NCI-H69 (cell line): ENCODE results near the gene RELCH.

Source experiments
- DNase-seq: peaks from one replicate; lab custom pipeline; 2025; lab: John Stamatoyannopoulos, UW

The RELCH gene

GRCh38 chr18:62341473-62341872, 154.4 kb downstream of the RELCH start:
- peak; percentile 94 for DNase-seq

- DNase-seq = no peak
Measured at GRCh38 chr18:62342884-62343283, 155.8 kb downstream of the RELCH start.

DNA sequence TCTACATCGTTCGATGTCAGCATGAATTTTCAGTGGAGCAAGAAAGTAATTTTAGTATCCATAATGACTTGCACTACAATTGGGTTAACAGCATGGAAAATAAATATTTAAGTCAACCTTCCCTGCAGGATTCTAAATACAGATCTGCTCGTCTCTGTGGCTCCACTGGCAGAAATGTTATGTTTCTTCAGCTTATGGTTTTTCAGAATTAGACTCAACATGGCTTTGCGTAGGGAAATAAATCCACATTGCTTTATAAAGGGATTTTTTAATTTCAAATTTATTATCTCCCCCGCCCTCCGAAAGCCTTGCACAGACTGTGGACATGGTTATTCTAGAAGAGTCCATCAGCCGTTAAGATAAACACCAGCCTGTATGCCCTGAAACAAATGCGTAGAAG, 156.3 kb downstream of the RELCH start:
- no peak for DNase-seq

GRCh38 chr18:62345909-62346308, 158.9 kb downstream of the RELCH start:
- DNase-seq = no peak

- DNase-seq = peak; percentile 75
Measured at GRCh38 chr18:62346333-62347088, 159.5 kb downstream of the RELCH start.

- DNase-seq = no peak
Measured at GRCh38 chr18:62347089-62347506, 160.0 kb downstream of the RELCH start.

- DNase-seq = no peak
Measured at GRCh38 chr18:62348474-62348873, 161.4 kb downstream of the RELCH start.

DNA sequence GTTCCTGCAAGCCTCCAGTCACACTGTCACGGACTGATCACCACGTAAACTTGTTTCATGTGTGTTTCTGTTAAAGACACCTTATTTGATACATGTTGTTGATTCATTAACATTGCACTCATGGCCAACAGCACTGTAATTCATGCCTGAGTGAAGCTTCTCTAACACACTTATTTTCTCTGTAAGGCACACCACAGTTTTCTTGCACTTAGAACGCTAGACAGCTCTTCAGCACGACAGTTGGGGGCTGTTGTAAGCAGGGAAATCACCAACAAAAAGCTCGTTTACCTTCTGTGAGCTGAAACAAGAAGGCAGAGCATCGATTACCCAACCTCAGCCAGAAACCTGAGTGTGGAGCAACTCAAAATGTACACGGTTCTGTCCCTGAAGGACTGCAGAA, 166.1 kb downstream of the RELCH start:
- DNase-seq = no peak

GRCh38 chr18:62354151-62354550, 167.1 kb downstream of the RELCH start:
- DNase-seq = no peak

GRCh38 chr18:62357079-62357719, 170.1 kb downstream of the RELCH start:
- no peak for DNase-seq
